Gastrocnemius medialis (tissue), 4 donors: ENCODE data around the gene SMG6. TPM values are rescaled to one million over a fixed set of nuclear protein-coding genes. Genes with fewer than 3 reads are reported as not detected.

Experiments used
- ATAC-seq, 2 donors: fragments of 150-250 bp; one replicate each; pipeline ENCODE4 v1.9.1; 2016
- DNase-seq, 2 donors: peaks; one replicate each; pipeline ENCODE4 v3.0.0-alpha.2; 2019
- H3K27ac ChIP-seq, 4 donors: fragments of 200-600 bp; sonication (generic); 1 replicate in 1 of 4; 2 replicates in 3 of 4; pipeline ENCODE4 v1.5.1; 2016 to 2018; ENCODE audit warnings: mild to moderate bottlenecking in 2 of 4, moderate library complexity in 1 of 4
- H3K27me3 ChIP-seq, 3 donors: fragments of 200-600 bp; sonication (generic) in 2 of 3; 1 replicate in 1 of 3; 2 replicates in 2 of 3; pipeline versions ENCODE4 v1.5.1 to v1.6.0; 2016 to 2019; ENCODE audit warnings: mild to moderate bottlenecking in 1 of 3, moderate library complexity in 1 of 3
- H3K36me3 ChIP-seq, 2 donors: fragments of 200-600 bp; sonication (generic) in 1 of 2; one replicate each; pipeline ENCODE4 v1.5.1; 2017 to 2018
- H3K4me1 ChIP-seq, 2 donors: fragments of 200-600 bp; sonication (generic) in 1 of 2; one replicate each; pipeline ENCODE4 v1.5.1; 2016 to 2017; ENCODE audit warnings: mild to moderate bottlenecking in 2 of 2
- H3K4me3 ChIP-seq, 4 donors: fragments of 200-600 bp; sonication (generic) in 3 of 4; 1 replicate in 1 of 4; 2 replicates in 3 of 4; pipeline ENCODE4 v1.5.1; 2016 to 2019; ENCODE audit warnings: mild to moderate bottlenecking in 2 of 4
- H3K9me3 ChIP-seq, 3 donors: fragments of 200-600 bp; sonication (generic) in 2 of 3; 1 replicate in 1 of 3; 2 replicates in 2 of 3; pipeline ENCODE4 v1.5.1; 2016 to 2019
- CTCF ChIP-seq, 5 experiments: fragments of 450-650 bp in 3 of 5; fragments of 200-600 bp in 2 of 5; sonication (generic) in 2 of 5; IDR thresholded peaks in 4 of 5; conservative IDR thresholded peaks in 1 of 5; 1 replicate in 4 of 5; 2 replicates in 1 of 5; pipeline ENCODE4 v1.5.1; 2016 to 2019; ENCODE audit warnings: antibody characterized with exemption in 5 of 5, mild to moderate bottlenecking in 3 of 5, moderate library complexity in 3 of 5
- POLR2A ChIP-seq, 2 donors: fragments of 450-650 bp; IDR thresholded peaks; one replicate each; pipeline ENCODE4 v1.6.1; 2017; ENCODE audit warnings: antibody characterized with exemption in 2 of 2, mild to moderate bottlenecking in 2 of 2, moderate library complexity in 2 of 2
- in situ Hi-C, 4 donors: fragments of 200-750 bp; cut with MboI; loops; one replicate each; pipeline versions ENCODE4 v1.15.0 to v1.8.0; 2017; ENCODE audit warnings: low sequenced_read_pairs in 4 of 4
- intact Hi-C: fragments of 100-400 bp; cut with DNase I; formaldehyde crosslinking; loops from one replicate; pipeline ENCODE4 v1.15.1; 2023; ENCODE audit warnings: low total_unique reads
- total RNA-seq, 4 donors: library from RNA; depleted of rRNA; stranded (reverse); fragments of >200 nt; gene quantifications; one replicate each; pipeline versions ENCODE4 v1.1.0 to v1.2.3, GENCODE V29; 2016

The SMG6 gene
- total RNA-seq, 4 donors from 2014 or later, result 20.5 to 27.8 (median 23.0) TPM

- intact Hi-C loops (no loop called here), in situ Hi-C loops (loop anchor here in 1 of 4 donors (25.0 kb wide), 1 partner anchor 321 kb away; no protein-coding TSS in a partner anchor)
- no peaks in the 10 kb centered on the region for H3K27me3 ChIP-seq
- no peak for ATAC-seq
- no peak for TF ChIP-seq CTCF (IDR thresholded peaks at IDR 0.05 in 4 of 5, conservative IDR thresholded peaks at IDR 0.05 in 1 of 5)
- no peak for TF ChIP-seq POLR2A (IDR thresholded peaks at IDR 0.05)
- peak in 1 of 2 donors; percentile 25 for DNase-seq
- H3K36me3 ChIP-seq, result no peaks in the 10 kb centered on the region
- H3K4me3 ChIP-seq, result no peak overlapping the region
- H3K9me3 ChIP-seq, result no peaks in the 10 kb centered on the region
- H3K27ac ChIP-seq, result peak overlapping the region; percentile 52 to 96 (median 80)
- peaks cover 46 to 68% of the 10 kb centered on the region in 2 donors for H3K4me1 ChIP-seq
These were observed 70.1 kb downstream of the SMG6 start for GRCh38 chr17:2233441-2233947.

- DNase-seq (no peak), ATAC-seq (no peak)
- intact Hi-C loops, result no loop called here
- in situ Hi-C loops, result loop anchor here in 1 of 4 donors (25.0 kb wide), 1 partner anchor 320 kb away; no protein-coding TSS in a partner anchor
- peak overlapping the region; percentile 52 to 96 (median 80) for H3K27ac ChIP-seq
- no peaks in the 10 kb centered on the region for H3K27me3 ChIP-seq
- H3K4me1 ChIP-seq, result peaks cover 37 to 65% of the 10 kb centered on the region in 2 donors
- TF ChIP-seq CTCF (IDR thresholded peaks at IDR 0.05 in 4 of 5, conservative IDR thresholded peaks at IDR 0.05 in 1 of 5) (no peak), POLR2A (IDR thresholded peaks at IDR 0.05) (no peak)
- no peaks in the 10 kb centered on the region for H3K36me3 ChIP-seq
- H3K9me3 ChIP-seq, result no peaks in the 10 kb centered on the region
- H3K4me3 ChIP-seq, result no peak overlapping the region
These were observed 71.3 kb downstream of the SMG6 start for GRCh38 chr17:2232244-2232638.

- H3K9me3 ChIP-seq, result no peaks in the 10 kb centered on the region
- no peaks in the 10 kb centered on the region for H3K36me3 ChIP-seq
- H3K4me1 ChIP-seq, result peaks cover 34 to 63% of the 10 kb centered on the region in 2 donors
- TF ChIP-seq POLR2A (IDR thresholded peaks at IDR 0.05), result no peak
- no peak for TF ChIP-seq CTCF (IDR thresholded peaks at IDR 0.05 in 4 of 5, conservative IDR thresholded peaks at IDR 0.05 in 1 of 5)
- in situ Hi-C loops (loop anchor here in 1 of 4 donors (25.0 kb wide), 1 partner anchor 319 kb away; no protein-coding TSS in a partner anchor), intact Hi-C loops (no loop called here)
- H3K27me3 ChIP-seq, result no peaks in the 10 kb centered on the region
- peak overlapping the region; percentile 30 to 46 (median 36) for H3K27ac ChIP-seq
- H3K4me3 ChIP-seq, result no peak overlapping the region
- ATAC-seq, result no peak
- DNase-seq, result no peak
These were observed 72.7 kb downstream of the SMG6 start for GRCh38 chr17:2230877-2231276.

- ATAC-seq (no peak), DNase-seq (no peak)
- no peak for TF ChIP-seq CTCF (IDR thresholded peaks at IDR 0.05 in 4 of 5, conservative IDR thresholded peaks at IDR 0.05 in 1 of 5)
- no peak for TF ChIP-seq POLR2A (IDR thresholded peaks at IDR 0.05)
- intact Hi-C loops (no loop called here), in situ Hi-C loops (loop anchor here in 1 of 4 donors (25.0 kb wide), 1 partner anchor 315 kb away; no protein-coding TSS in a partner anchor)
- no peaks in the 10 kb centered on the region for H3K36me3 ChIP-seq
- H3K9me3 ChIP-seq, result no peaks in the 10 kb centered on the region
- H3K4me1 ChIP-seq, result peaks cover 32 to 57% of the 10 kb centered on the region in 2 donors
- no peaks in the 10 kb centered on the region for H3K27me3 ChIP-seq
- peak overlapping the region; percentile 43 to 56 (median 48) for H3K27ac ChIP-seq
- no peak overlapping the region for H3K4me3 ChIP-seq
These were observed 76.4 kb downstream of the SMG6 start for GRCh38 chr17:2227025-2227699.
